LoVo (cell line): ENCODE measurements around the gene UBE2Q2.

Experiments
- DNase-seq: peaks from one replicate; pipeline ENCODE4 v3.0.0-alpha.2; 2016; ENCODE audit warnings: low spot score

Gene UBE2Q2

DNA sequence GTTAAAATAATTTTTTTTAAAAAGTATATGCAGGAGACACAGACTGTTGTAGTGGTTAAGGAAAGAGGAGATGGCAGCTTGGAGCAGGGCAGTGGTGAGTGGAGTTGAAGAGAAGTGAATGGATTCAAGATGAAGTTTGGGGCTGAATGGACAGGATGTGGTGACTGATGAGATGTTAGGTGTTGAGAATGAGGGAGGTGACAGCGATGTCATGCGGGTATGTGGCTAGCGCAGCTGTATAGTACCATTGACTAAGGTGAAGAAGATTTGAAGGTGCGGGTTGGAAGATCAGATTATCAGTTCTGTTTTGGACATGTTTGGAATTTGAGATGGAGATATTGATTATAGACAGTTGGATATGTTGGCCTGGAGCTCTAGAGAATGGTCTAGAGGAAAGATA, 80.5 kb downstream of the UBE2Q2 start:
- DNase-seq: no peak

GRCh38 chr15:75924576-75924975, 81.3 kb downstream of the UBE2Q2 start:
- DNase-seq: no peak

DNA sequence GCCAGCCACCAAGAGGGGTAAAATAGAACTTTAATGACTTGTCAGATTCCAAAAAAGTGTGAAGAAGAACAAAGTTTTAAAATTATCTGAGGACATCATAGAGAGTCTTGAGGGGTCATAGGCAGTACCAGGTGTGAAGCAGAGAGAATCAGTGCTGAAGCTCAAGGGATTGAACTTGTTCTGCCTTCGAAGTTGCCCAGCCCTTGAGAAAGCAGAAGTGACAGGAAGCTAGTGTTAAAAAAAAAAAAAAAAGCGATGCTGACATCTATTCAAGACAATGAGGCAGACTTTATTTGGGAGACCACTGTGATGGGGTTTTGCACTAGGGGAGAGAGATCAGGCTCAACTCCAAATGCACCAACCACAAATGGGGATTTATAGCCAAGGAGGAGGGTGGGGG, 82.2 kb downstream of the UBE2Q2 start:
- DNase-seq: no peak

GRCh38 chr15:75926931-75927330, 83.7 kb downstream of the UBE2Q2 start:
- no peak for DNase-seq

DNA sequence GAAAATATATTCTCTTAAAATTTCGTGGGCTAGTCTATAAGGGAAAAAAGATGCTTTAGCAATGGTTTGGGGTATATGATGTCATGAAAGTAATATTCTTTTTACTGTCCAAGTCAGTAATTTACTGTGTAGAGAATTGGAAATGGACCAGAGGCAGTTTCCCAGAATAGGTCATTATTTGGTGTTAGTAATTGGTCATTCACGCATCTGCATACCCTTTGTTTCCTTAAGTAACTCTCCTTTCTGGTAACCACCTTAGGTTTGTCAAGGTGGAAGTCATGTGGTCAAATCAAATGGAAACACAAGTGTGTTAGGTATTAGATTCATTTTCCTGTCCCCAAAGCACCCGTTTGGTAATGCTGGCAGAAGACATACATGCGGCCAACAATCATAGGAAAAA, 84.4 kb downstream of the UBE2Q2 start:
- DNase-seq: no peak

DNA sequence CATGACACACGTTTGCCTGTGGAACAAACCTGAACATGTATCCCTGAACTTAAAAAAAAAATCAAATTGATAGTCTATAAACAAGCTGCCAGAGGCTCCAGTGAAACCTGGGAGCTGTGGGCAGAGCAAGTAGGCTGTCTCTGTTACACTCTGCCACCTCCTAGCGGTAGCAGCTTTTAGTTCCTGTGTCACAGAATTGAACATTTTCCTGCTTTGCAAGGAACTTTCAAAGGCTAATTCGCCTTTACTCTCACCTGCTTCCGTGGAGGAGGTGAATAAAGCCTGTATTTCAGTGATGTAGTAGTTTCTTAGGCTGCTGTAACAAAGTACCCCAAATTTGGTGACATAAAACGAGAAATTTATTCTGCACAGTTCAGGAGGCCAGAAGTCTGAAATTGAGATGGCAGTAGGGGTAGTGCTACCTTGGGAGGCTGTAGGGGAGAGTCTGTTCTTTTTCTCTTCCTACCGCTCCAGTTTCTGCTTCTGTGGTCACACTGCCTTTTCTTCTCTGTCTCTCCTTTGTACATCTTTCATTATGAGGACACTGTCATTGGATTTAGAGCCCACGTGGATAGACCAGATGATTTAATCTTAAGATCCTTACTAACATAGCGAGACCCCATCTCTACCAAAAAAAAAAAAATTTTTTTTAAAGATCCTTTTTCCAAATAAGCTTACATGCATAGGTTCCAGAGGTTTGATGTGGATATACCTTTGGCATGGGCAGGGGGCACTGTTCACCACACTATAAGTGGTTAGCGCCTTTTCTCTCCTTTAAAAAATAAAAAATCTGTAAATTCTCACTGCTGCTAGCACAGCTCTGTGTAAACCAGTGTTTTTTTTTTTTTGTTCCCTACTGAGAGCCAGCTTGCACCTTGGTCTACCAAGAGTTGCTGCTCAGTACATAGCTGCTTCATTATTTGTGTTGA, 85.7 kb downstream of the UBE2Q2 start:
- no peak for DNase-seq

DNA sequence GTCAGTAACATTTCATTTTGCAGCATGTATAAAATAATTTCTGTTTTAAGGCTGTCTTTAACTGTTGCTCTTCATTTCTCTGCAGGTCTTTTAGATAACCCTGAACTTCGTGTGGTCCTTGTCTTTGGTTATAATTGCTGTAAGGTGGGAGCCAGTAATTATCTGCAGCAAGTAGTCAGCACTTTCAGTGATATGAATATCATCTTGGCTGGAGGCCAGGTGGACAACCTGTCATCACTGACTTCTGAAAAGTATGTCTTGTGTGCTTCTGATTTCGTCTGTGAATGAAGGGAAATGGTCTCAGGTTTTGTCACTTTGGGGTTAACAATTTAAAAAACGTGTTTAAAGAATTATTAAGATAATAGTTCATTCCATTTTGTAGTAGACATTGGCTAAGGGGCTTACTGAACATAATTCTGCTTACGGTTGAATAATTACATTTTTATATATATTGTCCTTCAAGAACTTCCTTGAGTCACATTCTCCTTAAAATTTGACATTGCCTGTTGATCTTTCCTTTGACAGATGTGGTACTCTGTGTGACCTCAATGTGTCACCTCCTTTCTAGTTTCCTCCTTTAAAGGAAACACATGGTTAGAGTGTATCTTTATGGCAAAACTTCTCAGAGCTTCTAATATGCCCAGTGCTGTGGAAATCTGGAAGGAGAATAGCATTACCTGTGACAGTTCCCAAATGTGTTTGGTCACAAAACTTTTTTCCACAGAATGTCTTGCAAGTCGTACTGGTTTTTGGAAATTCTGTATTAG, 86.7 kb downstream of the UBE2Q2 start:
- no peak for DNase-seq

GRCh38 chr15:75930866-75931265, 87.6 kb downstream of the UBE2Q2 start:
- no peak for DNase-seq

DNA sequence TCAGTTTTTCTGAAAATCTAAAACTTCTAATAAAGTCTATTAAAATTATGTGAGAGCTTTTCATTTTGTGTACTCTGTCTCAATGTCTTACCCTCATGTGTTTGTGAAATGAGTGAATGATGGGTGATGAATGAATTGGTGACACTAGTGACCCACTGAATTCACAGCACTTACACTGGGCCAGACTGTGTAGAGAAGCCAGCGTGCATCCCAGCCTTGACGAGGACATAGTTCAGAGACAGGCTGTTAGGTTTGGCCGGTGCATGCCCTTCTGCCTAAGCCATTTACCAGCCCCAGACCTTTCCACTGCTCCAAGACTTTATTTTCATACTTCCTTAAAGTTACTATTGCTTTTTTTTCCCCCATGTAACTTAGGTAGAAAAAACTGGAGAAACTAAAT, 99.2 kb downstream of the UBE2Q2 start:
- no peak for DNase-seq

DNA sequence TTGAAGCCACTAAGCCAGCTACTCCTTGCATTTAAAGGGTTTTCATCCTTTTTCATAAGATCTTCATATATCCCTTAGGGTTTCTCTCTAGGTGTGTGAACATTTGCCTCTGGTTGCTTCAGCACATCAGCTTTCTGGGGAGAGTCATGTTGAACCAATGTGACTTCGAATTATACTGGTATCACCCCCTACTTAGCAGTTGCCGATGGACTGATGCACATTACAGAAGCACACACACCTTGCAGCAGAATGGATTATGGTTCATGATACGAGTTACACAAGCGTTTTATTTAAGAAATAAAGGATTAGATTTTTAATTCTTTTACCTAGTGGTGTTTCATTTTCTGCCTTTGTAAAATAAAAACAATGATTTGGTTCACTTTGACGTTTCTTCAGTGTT, 100.0 kb downstream of the UBE2Q2 start:
- no peak for DNase-seq

- DNase-seq: no peak
Measured at GRCh38 chr15:75943713-75944215, 100.5 kb downstream of the UBE2Q2 start.

DNA sequence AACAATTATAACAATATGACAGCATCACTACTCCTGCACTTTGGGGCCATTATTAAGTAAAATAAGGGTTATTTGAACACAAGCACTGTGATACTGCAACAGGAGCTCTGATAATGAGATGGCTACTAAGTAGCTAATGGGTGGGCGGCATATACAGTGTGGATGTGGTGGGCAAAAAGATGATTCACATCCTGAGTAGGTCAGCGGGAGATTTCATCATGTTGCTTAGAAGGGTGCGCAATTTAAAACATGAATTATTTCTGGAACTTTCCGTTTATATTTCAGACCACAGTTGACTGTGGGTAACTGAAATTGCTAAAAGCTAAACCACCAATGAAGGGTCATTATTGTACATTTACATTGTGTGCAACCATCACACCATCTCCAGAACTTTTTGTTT, 102.7 kb downstream of the UBE2Q2 start:
- no peak for DNase-seq

DNA sequence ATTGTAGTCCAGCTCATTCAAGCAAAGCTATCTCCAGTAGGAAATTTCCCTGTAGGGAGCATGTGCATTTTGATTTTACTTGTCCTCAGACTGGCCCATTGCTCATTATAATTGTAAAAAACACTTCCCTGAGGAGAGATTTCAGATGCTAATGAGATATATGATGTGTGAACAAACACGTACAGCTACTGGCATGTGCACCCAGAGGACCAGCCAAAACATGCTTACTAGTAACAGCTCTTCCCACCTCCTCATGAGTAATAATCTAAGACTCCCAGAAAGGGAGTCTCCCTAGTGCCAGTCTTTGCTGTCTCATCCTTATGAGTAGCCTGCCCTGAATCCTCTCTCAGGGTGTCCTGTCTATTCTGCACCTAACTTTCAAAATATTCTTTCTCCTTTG, 103.8 kb downstream of the UBE2Q2 start:
- DNase-seq: no peak

DNA sequence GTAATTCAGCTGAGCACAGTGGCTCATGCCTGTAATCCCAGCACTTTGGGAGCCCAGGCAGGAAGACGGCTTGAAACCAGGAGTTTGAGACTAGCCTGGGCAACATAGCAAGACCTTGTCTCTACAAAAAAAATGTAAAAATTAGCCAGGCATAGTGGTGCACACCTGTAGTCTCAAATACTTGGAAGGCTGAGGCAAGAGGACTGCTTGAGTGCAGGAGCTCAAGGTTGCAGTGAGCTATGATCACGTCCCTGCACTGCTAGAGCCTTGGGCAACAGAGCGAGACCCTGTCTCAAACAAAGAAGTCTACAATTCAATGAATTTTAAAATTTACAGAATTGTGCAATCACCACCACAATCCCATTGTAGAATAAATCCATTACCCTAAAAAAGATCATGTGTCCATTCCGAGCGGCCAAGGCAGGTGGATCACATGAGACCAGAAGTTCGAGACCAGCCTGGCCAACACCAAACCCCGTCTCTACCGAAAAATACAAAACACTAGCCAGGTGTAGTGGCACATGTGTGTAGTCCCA, 105.6 kb downstream of the UBE2Q2 start:
- no peak for DNase-seq
